HG02852 (cell line): Measurements from ENCODE around the gene CRYL1.

Experiments
- ATAC-seq: cut with Tn5 transposase; IDR thresholded peaks from one replicate; pipeline ENCODE4 v1.9.1; 2021; ENCODE audit warnings: mild to moderate bottlenecking, moderate library complexity; ENCODE audit not compliant: unreplicated experiment

The CRYL1 gene

GRCh38 chr13:20528452-20528851 is 2.8 kb upstream of the CRYL1 start:
- ATAC-seq = peak; percentile 39

GRCh38 chr13:20526664-20527063 is 1.0 kb upstream of the CRYL1 start:
- ATAC-seq = no peak

- ATAC-seq = peak; percentile 19
Measured at GRCh38 chr13:20525144-20525600, 485 bp downstream of the CRYL1 start.

GRCh38 chr13:20521364-20522115 is 4.1 kb downstream of the CRYL1 start:
- ATAC-seq = no peak

GRCh38 chr13:20519875-20520274 is 5.8 kb downstream of the CRYL1 start:
- no peak for ATAC-seq

GRCh38 chr13:20518660-20519100 is 7.0 kb downstream of the CRYL1 start:
- no peak for ATAC-seq

- no peak for ATAC-seq
Measured at GRCh38 chr13:20514866-20515265, 10.8 kb downstream of the CRYL1 start.

GRCh38 chr13:20513466-20513995 is 12.1 kb downstream of the CRYL1 start:
- ATAC-seq = no peak

- no peak for ATAC-seq
Measured at GRCh38 chr13:20512042-20512683, 13.5 kb downstream of the CRYL1 start.

- ATAC-seq = no peak
Measured at GRCh38 chr13:20506696-20507095, 19.0 kb downstream of the CRYL1 start.

- no peak for ATAC-seq
Measured at GRCh38 chr13:20505405-20506366, 20.0 kb downstream of the CRYL1 start.

GRCh38 chr13:20503088-20504083 is 22.3 kb downstream of the CRYL1 start:
- no peak for ATAC-seq

GRCh38 chr13:20501592-20501991 is 24.1 kb downstream of the CRYL1 start:
- ATAC-seq = no peak

GRCh38 chr13:20501120-20501519 is 24.5 kb downstream of the CRYL1 start:
- ATAC-seq = no peak

GRCh38 chr13:20499986-20500385 is 25.7 kb downstream of the CRYL1 start:
- ATAC-seq = no peak

- ATAC-seq = no peak
Measured at GRCh38 chr13:20498659-20499058, 27.0 kb downstream of the CRYL1 start.

GRCh38 chr13:20498129-20498528 is 27.5 kb downstream of the CRYL1 start:
- no peak for ATAC-seq

GRCh38 chr13:20497006-20497775 is 28.5 kb downstream of the CRYL1 start:
- ATAC-seq = no peak
